ENCODE data around the gene NRF1.
"Not testable (repeated sequence)": the region's sequence is repeated elsewhere in the genome, so short reads cannot be mapped to it uniquely, and the experiment has no call there.

Gene NRF1

GRCh38 chr7:129649128-129649690, 37.7 kb downstream of the NRF1 start:
- DNase-seq, result peak; percentile 16

DNA sequence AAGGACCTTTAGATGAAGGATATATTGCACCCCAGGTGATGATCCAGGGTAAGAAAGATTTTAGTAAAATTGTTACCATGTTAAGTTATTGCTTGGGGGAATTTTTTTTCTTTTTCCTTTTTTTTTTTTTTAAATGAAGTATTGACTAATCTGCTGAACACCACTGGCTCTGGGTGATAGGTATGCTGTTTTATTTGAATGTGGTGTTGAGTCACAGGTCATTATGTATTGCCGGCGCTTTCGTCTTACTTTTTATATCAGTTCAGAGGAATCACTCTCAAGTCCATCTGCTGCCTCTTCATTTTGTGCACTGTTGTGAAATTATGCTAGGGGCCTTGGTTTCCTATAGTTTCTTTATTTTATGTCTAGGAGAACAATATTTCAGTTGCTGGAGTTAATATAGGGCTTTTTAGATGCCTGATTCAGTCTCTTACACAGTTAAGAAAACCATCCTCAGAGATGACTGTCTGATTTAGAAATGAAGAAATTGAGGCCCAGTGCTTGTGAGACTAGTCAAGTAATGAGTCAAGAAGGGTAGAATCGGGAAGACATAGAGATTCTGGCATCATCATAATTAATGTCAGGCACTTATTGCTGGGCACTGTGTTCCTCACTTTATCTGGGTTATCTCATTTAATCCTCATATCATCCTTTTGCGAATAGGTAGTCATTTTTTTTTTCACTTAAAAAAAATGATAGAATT, 38.7 kb downstream of the NRF1 start:
- DNase-seq, result peak; percentile 58

- DNase-seq, result peak; percentile 24
Observed at GRCh38 chr7:129652914-129653313, 41.4 kb downstream of the NRF1 start.

GRCh38 chr7:129655811-129656210, 44.3 kb downstream of the NRF1 start:
- DNase-seq, result no peak

- DNase-seq, result no peak
Observed at GRCh38 chr7:129657363-129657762, 45.8 kb downstream of the NRF1 start.

- DNase-seq, result not testable (repeated sequence)
Observed at GRCh38 chr7:129659907-129660306, 48.4 kb downstream of the NRF1 start.

- no peak for DNase-seq
Observed at GRCh38 chr7:129661645-129662182, 50.2 kb downstream of the NRF1 start.

DNA sequence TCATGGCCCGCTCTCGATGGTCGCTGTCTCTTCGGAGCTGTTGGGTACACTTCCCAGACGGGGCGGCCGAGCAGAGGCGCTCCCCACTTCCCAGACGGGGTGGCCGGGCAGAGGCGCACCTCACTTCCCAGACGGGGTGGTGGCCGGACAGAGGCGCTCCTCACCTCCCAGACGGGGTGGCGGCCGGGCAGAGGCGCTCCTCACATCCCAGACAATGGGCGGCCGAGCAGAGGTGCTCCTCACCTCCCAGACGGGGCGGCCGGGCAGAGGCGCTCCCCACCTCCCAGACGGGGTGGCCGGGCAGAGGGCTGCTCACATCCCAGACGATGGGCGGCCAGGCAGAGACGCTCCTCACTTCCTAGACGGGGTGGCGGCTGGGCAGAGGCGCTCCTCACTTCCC, 51.7 kb downstream of the NRF1 start:
- not testable (repeated sequence) for DNase-seq

GRCh38 chr7:129664029-129665012, 52.8 kb downstream of the NRF1 start:
- peak; percentile 31 for DNase-seq

GRCh38 chr7:129665013-129665401, 53.5 kb downstream of the NRF1 start:
- no peak for DNase-seq

- no peak for DNase-seq
Observed at GRCh38 chr7:129667116-129667515, 55.6 kb downstream of the NRF1 start.

DNA sequence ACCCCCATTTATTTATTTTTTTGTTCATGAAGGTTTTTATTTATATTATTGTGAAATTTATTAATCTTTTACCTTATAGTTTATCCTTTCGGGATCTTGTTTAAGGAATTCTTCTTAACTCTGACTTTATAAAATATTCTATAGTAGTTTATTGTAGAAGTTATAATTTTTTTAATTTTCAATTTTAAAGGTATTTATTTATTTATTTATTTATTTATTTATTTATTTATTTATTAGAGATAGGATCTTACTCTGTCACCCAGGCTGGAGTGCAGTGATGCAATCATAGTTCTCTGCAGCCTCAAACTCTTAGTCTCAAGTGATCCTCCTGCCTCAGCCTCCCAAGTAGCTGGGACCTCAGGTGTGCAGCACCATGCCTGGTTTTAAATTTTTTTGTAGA, 56.0 kb downstream of the NRF1 start:
- no peak for DNase-seq

- no peak for DNase-seq
Observed at GRCh38 chr7:129669901-129670300, 58.4 kb downstream of the NRF1 start.

- DNase-seq, result no peak
Observed at GRCh38 chr7:129670656-129671055, 59.1 kb downstream of the NRF1 start.

GRCh38 chr7:129671266-129671665, 59.7 kb downstream of the NRF1 start:
- DNase-seq, result no peak

DNA sequence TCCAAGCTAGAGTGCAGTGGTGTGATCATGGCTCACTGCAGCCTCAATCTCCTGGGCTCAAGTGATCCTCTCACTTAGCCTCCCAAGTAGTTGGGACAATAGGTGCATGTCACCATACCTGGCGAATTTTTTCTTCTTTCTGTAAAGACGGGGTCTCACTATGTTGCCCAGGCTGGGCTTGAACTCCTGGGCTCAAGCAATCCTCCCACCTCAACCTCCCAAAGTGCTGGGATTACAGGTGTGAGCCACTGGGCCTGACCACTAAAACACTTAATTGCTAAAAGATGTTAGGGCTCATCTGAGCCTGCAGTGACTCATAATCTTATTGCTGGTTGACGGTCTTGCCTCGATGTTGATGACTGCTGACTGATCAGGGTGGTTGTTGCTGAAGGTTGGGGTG, 63.0 kb downstream of the NRF1 start:
- DNase-seq, result not testable (repeated sequence)

DNA sequence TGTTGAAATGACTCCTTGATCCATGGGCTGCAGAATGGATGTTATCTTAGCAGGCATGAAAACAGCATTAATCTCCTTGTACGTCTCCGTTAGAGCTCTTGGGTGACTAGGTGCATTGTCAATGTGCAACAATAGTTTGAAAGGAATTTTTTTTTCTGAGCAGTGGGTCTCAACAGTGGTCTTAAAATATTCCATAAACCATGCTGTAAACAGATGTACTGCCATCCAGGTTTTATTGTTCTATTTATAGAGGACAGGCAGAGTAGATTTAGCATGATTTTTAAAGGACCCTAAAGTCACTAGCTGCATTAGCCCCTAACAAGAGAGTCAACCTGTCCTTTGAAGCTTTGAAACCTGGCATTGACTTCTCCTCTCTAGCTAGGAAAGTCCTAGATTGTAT, 64.0 kb downstream of the NRF1 start:
- no peak for DNase-seq

GRCh38 chr7:129676017-129676897, 64.7 kb downstream of the NRF1 start:
- DNase-seq, result no peak

- DNase-seq, result no peak
Observed at GRCh38 chr7:129677796-129678195, 66.3 kb downstream of the NRF1 start.

DNA sequence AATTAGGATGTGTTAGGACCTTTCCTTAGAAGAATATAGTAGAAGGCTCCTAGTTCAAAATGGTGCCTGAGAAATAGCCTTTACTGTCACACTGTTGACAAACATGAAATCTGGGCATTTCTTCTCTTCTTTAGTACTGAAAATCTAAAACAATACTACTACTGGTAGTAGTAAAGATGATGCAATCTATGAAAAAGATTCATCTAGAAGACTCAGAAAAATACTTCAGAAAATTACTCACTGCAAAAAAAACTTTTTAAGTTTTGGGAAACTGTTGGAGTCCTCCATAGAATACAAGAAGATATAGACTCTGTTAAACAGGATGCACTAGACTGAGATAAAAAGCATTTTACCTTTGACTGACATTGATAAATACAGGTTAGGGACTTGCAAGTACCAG, 67.1 kb downstream of the NRF1 start:
- DNase-seq, result no peak

DNA sequence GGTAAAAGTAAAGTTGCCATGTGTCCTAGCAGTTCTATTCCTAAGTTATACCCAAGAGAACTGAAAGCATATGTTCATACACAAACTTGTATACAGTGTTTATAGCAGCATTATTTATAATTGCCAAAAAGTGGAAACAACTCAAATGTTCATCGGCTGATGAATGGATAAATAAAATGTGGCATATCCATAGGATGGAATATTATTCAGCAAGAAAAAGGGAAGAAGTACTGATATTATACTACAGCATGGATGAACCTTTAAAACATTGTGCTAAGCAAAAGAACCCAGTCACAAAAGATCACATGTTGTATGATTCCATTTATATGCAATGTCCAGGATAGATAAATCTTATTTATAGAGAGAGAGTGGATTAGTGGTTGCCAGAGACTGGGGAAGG, 68.9 kb downstream of the NRF1 start:
- no peak for DNase-seq

- DNase-seq, result no peak
Observed at GRCh38 chr7:129684777-129685176, 73.3 kb downstream of the NRF1 start.

All from activated CD4-positive, alpha-beta T cell treated with anti-CD3 and anti-CD28 coated beads, Interleukin-2, Interleukin-6, amounts not matched to agents 100 ng/mL and 50 ng/mL, durations not matched to agents 16 hours and 8 hours (primary cell).